HG03139 (cell line): Measurements from ENCODE around the gene ASB12.
"Not testable (repeated sequence)": the region's sequence is repeated elsewhere in the genome, so short reads cannot be mapped to it uniquely, and the experiment has no call there.

Experiments used
- ATAC-seq: cut with Tn5 transposase; IDR thresholded peaks from one replicate; pipeline ENCODE4 v1.9.1; 2021; ENCODE audit not compliant: unreplicated experiment

The ASB12 gene, protein sequence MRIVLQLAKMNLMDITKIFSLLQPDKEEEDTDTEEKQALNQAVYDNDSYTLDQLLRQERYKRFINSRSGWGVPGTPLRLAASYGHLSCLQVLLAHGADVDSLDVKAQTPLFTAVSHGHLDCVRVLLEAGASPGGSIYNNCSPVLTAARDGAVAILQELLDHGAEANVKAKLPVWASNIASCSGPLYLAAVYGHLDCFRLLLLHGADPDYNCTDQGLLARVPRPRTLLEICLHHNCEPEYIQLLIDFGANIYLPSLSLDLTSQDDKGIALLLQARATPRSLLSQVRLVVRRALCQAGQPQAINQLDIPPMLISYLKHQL

DNA sequence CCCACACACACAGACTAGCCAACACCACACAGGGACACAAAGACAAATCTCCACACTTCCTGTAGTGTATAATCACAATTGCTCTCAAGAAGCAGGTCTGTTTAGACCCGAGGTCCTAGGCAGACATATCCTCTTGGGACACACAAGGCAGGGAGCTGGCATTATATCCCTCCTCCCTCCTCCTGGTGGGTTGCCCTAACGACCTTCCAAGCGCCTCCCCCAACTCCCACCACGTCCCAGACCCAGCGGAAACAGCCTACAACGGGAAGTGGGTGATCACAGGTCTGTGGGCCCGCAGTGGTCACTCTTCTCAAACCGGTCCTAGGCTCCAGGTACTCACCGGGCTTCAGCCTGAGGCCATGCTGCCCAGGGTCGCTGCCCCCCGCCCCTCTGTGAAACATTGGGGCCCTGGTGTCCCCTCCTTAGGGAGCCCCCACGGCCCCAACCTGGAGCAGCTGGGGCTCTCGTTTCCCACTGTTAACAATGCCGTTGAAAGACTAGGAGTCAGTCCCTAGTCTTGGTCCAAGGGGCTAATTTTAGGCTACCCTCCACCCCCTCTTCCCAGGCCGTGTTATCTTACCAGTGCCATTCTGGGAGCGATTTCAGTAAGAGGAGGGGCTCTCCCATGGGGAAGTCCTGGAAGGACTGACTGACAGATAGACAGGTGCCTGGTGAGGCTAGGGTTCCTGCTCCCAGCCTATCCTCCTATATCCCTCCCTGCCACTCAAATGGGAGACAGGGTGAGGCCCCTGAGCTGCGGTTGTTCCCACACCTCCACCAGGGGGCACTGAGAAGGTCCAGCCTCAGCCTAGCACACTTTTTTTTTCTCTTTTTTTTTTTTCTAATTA lies at the start of gene ASB12:
Gene ASB12, minus strand, starts transcription at position 485 of the 848 bp plus-strand sequence. CDS start 4,957 bp downstream, outside the sequence.
- ATAC-seq, result no peak

DNA sequence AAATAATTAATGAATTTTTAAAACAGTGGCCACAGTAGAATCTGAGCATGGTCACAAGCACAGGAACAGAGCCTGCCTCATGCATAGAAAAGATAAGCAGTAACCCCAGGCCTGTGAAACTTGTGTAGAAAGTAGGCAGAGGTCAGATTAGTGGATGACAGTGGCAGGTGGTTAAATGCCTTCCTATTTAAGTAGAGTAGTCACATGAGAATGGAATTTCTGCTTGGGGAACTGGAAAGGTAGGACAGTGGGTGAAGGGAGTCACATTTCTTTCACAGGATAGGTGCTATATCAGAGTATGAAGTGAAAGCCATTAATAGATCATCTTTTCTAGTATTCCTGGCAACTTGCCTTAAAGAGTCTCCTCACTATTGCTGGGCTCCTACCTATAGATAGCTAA lies 34.9 kb upstream of the ASB12 start:
- ATAC-seq, result no peak

DNA sequence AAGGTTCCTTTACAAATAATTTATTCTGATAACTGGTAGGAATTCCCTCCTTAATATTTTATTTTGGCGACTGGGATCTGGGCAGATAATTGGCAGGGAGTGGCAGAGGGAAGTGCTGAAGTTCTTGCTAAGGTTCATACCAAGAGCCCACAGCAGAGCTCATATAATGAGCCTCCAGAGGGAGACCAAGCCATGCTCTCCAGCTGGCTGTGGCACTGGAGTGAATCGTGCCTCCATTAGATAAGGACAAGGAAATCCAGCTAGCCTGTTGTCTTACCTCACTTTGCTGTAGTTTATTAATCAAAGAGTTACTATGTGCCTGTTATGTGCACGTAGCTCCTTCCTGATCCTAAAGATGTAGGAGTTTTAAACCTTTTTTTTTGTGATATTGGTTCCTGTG lies 1.3 kb downstream of the ASB12 start:
- no peak for ATAC-seq

DNA sequence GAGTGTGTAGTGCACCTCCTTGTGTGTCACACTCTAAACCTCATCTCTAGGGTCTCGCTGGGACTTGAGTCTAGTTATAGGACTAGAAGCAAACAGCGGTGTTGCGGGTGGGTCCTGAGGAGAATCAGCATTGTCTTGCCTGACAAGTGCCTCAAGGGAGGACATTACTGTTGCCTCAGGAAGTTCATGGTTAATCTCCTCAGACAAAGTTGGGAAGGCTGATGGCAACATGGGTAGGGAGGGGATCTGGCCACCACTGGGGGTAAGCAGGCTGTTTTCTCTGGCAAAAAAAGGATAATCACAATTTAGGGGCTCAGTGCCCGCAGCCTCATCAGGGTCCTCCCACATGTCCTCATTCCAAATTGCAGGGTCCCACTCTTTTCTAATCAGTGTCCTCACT lies 12.4 kb downstream of the ASB12 start:
- ATAC-seq, result no peak

DNA sequence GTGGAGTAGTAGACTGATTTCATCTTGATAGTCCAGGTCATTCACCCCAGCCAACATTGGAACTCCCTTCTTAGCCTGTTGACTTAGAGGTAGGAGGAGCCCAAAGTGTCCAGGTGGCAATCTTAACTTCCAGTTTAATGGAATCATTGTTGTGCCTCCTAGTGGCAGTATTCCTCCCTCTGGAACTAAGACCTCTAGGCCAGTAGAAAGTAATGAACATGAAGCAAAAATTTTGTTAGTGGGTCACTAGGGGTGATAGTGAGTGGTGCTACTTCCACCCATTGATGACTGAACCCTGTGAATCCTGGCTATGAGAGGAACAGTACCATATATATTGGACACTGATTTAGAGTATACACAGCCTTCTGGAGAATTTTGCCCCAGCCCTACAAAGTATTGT lies 16.4 kb downstream of the ASB12 start:
- ATAC-seq, result not testable (repeated sequence)

DNA sequence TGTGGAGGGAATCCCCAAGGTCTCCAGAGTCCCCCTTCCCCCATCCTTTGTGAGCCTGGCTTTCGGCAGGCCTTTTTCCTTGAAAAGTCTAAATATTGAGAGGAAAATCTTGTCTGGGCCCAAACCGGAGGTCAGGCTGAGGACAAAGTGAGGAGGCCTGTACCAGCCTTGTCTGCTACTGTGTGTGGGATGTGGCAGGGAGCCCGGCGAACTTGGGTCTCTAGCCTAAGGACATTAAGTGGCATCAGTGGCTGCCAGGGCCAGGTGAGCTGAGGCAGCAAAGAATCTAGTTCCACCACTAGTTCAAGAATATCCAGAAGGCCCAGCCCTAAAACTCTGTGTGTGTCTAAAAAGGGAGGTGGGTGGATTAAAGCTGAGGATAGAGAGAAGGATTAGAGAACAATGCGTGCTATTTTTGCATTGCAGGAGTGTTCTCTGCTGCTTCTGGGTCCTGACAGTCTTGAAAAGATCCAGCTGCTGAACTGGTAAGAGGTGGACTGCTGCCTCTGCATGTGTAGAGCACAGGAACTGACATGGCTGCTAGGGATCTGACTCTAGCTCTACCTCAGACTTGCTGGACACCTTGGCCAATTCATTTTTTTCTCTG lies 23.7 kb downstream of the ASB12 start:
- ATAC-seq, result no peak

DNA sequence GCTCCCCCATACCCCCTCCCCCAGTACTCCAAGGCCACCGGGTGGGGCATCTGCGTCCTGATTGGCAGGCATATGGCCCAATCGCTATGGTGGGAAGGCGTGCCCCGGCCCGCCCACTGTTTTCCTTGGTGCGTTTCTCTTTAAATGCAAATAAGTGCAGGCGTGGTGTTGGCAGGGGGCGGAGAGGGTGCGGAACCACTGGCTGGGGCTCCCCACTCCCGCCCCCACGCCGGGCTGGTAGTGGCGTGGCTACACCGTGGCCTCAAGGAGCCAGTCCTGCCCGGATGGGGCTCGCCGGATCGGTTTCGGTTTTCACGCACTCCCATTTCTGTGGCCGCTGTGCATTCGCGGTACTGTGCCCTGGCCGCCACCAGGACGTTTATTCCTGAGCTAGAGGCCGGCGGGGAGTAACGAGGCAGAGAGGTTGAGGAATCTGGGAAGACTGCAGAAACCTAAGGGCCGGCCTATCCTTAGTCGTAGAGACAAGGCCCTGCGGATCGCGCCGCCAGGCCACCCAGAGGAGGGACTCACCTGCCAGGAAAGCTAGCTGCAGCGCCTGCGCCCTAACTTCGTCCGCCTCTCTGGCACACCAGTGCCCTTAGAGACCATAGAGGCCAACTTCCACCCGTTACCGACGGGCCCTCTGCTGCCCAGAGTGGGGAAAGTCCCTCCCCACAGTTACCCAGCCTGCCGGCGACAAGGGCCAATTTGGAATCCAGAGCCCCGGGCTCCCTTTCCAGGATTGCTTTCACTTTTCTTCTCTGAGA lies 24.5 kb downstream of the ASB12 start:
- peak; percentile 90 for ATAC-seq

DNA sequence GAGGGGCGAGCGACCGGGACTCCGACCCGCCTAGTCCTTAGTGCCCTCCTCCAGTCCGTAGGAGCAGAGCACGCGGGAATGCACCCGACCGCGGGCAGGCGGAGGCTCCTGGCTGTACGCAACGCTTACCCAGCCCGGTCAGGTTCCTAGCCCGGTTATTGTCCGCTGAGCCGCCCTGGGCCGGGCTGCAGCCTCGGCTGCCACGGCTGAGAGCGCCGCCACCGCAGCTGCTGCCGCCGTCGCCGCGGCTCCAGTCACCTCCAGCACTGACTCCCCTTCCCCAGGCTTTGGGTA lies 25.0 kb downstream of the ASB12 start, which contains the start of gene AMER1:
Gene AMER1, minus strand, starts transcription at position 268 of the 294 bp plus-strand sequence. CDS start 12,422 bp downstream, outside the sequence.
- peak; percentile 26 for ATAC-seq

DNA sequence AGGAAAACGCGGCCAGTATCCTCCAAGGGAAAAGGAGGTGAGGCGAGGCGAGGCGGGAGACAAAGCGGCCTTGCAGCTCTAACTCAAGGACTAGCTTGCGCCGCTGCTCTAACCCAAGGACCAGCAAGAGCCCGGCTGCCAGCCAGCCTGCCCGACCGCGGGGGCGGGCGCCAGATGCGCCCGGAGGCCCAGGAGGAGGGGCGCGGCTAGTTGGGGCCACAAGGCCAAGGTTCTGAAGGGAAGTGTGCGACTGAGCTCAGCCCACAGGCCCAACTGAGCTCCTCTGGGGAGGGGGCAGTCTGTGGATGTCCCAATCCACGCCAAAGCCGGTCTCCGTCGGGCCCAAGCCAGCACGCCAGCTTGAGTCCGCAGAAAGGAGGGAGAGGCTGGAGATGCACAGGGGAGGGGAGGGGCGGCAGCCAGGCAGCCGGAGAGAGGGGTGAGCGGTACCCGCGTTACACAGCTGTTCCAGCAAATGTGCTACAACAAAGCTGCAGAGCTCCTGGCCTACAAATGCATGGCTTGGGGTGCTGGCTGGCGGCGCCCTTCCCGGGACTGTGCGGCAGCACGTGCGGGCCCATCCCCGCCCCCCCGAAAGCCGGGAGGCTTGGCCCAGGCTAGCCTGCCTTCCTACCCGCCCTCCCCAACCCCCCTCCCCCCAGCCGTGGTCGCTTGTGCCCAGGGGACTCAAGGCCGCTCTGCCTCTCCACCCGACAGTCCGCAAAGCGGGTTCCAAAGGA lies 25.5 kb downstream of the ASB12 start:
- ATAC-seq, result peak; percentile 10

DNA sequence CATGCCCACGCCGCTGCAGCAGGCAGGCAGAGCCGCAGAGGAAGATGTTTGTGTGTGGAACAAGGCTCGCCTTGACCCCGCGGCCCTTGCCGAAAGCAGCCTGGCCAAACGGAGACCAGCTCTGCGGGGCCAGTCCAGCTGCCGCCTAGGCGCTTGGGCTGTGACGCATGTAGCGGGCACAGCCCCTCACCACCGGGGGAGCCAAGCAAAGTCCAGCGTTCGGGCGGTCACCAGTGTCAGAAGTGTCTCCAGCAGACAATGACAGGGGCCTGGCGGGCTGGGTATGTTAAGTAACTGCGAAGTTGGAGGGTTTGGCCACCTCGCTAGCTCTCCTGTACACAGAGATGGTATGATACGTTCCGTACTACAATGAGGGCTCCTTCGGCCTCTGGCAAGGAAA lies 26.2 kb downstream of the ASB12 start:
- ATAC-seq, result no peak

DNA sequence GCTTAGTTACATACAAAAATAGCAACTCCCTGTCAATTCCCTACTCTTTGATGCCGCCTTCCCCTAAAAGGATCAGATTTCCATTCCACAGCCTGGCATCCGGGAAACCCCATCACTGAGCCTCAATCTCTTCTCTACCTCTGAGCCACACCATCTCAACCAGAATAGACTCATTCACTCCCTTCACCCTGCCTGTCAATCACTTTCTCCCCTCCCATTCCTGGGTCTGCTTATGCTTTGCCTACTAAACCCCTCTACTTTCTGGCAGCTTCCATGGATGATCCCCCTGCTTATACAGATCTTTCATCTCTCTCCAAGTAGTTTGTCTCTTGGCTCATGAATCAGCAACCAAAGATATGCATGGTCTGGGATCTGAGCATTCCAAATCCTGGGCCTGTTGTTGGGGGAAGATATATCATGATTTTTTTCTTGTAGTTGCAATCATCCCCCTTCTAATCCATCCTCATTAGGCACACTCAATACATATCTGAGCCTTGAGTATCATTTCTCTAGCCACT lies 27.5 kb downstream of the ASB12 start:
- ATAC-seq, result no peak

DNA sequence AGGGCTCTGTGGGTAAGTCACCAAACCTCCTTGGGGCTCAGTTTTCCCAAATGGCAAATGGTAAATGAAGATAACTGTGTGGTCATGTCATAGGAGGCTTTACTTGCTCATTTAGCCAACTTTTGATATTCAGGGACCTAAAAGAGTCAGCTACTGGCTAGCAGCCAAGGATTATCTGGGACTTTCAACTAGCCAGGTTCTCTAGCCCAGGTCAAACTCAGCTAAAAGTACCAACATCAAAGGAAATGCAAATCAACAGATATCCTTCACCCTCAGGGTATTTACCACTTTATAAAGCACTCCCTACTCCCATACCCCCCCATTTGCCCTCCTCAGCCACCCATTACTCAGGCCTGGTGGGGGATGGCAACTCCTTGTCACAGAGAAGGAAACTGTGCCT lies 32.4 kb downstream of the ASB12 start:
- ATAC-seq, result no peak

DNA sequence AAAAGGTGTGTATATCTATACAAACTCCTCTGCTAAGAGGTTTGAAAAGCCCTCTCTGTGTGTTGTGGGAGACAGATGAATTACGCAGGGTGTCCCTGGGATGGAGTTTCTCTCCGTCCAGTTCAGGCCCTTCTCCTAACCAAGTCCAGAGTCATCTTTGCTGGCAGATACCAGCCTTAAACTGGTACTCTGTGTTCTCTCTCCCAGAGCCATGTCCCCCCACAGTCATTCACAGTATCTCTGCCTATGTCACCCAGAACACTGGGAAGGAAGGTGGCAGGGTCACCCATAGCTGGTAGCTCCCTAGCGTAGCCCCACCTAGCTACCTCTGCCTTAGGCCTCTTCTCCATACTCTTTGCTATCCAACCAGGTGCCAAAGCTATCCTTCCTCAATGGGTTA lies 33.8 kb downstream of the ASB12 start:
- no peak for ATAC-seq

DNA sequence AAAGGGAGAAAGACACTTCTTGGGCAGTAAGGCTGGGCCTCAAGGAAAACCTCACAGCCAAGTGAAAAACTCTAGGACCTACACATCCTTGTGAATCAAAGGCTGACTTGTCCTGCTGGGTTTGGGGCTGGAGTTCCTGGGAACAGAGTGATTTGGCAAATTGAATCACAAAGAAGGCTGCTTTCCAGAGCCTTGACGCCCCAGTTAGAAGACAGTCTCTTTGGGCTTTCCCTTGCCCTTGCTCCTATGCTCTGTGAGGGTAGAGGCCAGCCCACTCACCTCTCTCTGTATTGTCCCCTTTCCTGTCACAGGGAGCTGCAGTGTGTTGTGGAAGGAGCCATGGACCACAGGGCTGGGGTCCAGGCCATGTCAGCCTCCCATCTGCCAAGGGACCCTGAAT lies 34.5 kb downstream of the ASB12 start:
- ATAC-seq, result no peak

DNA sequence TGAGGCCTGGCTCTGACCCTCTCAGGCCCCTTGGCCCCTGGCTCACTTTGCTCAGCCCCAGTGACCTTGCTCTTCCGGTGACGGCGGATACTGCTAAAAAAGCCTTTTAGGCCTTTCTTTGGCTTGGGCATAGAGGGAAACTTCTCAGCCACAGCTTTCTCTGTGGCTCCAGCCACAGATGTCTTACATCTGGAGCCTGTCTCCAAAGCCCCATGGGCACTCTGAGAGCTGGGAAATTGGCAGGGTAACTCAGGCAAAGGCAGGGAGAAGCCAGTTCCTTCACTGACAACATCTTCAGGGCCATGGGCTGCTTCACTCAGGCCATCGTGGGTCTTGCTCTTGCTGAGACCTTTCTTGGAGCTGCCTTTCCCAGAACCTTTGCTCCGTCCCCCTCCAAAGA lies 37.7 kb downstream of the ASB12 start:
- ATAC-seq, result no peak

DNA sequence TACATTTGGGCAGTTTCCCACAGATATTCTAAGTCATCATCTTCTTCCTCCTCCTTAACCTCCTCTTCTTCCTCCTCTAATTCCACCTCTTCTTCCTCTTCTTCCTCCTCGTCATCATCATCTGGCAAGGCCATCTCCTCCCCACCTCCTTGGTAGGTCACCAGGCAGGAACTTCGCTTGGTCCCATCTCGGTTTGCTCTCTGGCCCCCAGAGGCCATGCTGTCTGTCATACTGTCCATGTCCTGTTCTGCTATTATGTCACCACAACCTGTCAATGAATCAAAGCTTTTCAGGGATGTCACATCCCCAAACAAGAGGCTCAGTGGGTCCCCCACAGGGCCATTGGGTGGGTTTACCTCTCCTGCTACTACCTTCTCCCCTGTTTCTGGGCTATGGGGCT lies 38.4 kb downstream of the ASB12 start:
- no peak for ATAC-seq

DNA sequence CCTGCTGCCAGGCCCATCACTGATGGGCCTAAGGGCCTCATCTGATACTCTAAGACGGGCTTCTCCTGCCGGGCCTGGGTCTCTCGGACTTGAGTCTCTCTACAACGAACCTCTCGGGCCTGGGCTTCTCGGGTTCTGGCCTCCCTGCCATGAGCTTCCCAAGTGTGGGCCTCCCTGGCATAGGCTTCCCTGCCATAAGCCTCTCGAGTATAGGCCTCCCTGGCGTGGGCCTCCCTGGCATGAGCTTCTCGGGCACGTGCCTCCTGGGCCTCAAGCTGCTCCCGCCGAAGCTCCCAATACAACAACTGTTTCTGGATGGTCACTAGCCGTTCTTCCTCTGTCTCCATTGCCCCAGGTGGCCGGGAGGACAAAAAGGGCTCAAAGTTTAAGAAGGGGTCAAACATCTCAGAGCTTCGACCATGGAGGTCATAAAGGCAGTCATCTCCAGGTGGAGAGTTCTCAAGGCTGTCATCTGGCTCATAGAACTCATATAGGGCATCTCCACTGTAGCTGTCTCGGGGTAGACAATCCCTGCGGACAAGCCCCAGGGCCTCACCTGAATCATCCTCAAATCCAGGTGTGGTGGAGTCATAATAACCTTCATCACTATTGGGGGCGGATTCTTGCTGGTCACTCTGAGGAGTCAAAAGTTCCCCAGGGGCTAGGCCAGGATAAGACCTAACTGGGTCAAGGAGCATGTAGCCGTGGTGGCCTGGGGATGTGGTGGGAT lies 39.0 kb downstream of the ASB12 start:
- no peak for ATAC-seq

DNA sequence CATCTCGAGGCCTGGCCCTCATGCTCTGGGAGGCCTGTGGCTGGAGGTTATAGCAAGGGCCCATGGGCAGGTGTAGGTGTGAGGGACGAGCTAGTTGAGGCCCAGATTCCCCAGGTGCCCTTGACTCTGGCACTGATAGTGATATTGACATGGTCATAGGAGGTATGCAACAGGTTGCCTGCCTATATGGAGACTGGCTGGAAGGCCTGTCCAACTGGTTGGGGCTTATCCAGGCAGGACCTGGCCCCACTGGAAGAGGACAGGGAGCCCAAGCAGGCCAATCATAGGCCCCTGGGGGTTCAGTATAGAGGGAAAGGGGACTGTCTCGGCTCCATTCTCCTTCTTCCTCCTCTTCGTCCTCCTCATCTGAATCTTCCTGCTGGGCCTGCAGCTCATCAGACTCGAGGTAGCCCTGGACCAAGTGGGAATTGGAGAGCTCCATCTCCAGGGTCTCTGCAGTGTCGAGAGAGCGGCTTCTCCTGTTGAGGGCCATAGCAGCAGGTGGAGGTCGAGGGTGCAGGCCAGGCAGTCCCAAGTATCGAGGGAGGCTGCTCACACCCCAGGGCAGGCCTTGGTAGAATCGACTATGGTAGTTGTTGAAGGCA lies 40.2 kb downstream of the ASB12 start:
- no peak for ATAC-seq

DNA sequence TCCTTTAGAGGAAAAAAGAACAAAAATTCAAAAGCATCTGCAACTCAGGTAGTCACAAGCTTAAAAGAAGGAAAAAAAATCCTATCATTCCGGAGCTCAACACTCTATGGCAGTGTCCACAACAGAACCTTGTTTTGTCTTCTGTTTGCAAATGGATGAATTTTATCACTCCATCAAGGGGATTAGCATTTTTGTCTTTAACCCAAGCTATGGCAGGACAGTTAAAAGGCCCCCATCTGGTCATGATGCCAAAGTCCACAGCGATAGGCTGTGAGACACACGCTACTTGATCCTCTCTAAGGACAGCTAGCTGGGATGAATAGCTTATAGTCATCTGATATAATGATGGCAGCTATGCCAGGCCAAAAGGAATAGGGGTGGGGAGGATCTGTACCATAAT lies 41.5 kb downstream of the ASB12 start:
- no peak for ATAC-seq
